ENCODE data around the gene MKRN3. TPM values are rescaled to one million over a fixed set of nuclear protein-coding genes. Genes with fewer than 3 reads are reported as not detected.

The MKRN3 gene
- total and polyA plus RNA-seq, 2 of the 4 experiments (the other 2 are of a cell fraction): under 0.01 to 0.17 TPM

DNA sequence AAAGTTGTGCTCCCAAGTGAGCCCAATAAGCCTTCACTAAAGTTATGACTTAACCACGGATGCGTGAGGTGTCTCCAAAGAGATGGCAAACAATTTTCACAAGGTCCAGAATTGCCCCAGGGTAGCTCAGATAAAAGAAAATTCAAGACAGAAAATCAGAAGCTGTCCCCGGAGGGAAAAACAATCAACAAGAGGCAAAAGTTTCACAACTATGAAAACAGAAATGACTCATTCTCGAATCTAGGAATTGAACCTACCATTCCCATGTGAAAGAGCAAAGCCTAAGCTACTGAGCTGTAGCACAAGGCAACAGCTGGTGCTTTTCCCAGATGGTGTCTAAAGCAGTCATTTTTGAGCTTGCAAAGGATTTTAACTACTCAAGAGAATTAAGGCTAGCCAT lies 33.5 kb upstream of the MKRN3 start:
- intact Hi-C loops (cut with micrococcal nuclease): loop anchor here (10.0 kb wide), 1 partner anchor 1613 kb away; no protein-coding TSS in a partner anchor
- no peak for ATAC-seq (ENCODE audit: low read depth)
- Histone ChIP-seq H3K9me1 (ENCODE audit: insufficient read depth, low read length) (no peaks in the 10 kb centered on the region), H2AFZ (replicated peaks; ENCODE audit: low read length, poor library complexity) (no peak overlapping the region), H3K9ac (ENCODE audit: low read depth, low read length) (no peak overlapping the region), H3K36me3 (ENCODE audit: control insufficient read depth, insufficient read depth, low read length) (no peaks in the 10 kb centered on the region), H3K4me1 (ENCODE audit: control insufficient read depth, insufficient read depth, low read length) (no peaks in the 10 kb centered on the region), H2BK5ac (ENCODE audit: low read depth, low read length, poor library complexity, severe bottlenecking) (no peak overlapping the region), H2BK15ac (ENCODE audit: low read depth, low read length) (no peak overlapping the region), H3K27me3 (ENCODE audit: control insufficient read depth, insufficient read depth, low read length) (no peaks in the 10 kb centered on the region), H3K14ac (replicated peaks; ENCODE audit: low read depth, low read length) (no peak overlapping the region), H2BK20ac (ENCODE audit: low read depth, low read length) (no peak overlapping the region), H3K79me1 (ENCODE audit: low read depth in 1 of 2, low read length in 2 of 2) (no peaks in the 10 kb centered on the region), H3K23ac (ENCODE audit: low read depth, low read length) (no peak overlapping the region), H3K9me3 (ENCODE audit: control insufficient read depth, insufficient read depth, low read length) (peaks cover 12% of the 10 kb centered on the region; the same call in 1 of the 2 replicates), H2AK9ac (replicated peaks; ENCODE audit: low read depth, low read length, poor library complexity) (no peak overlapping the region), H2BK120ac (ENCODE audit: low read depth, low read length) (no peak overlapping the region), H2AK5ac (ENCODE audit: low read depth, low read length) (no peak overlapping the region), H3K56ac (ENCODE audit: extremely low read depth, insufficient read depth, low read length) (no peak overlapping the region), H4K20me1 (ENCODE audit: insufficient read depth, low read length) (no peaks in the 10 kb centered on the region), H4K5ac (ENCODE audit: low read depth, low read length) (no peak overlapping the region), H3K4me3 (ENCODE audit: insufficient read depth, low read depth, low read length) (no peak overlapping the region), H3K4me2 (ENCODE audit: low read depth, low read length) (no peak overlapping the region), H3K18ac (ENCODE audit: low read depth, low read length) (no peak overlapping the region), H4K8ac (ENCODE audit: low read depth in 2 of 2, low read length in 2 of 2) (no peak overlapping the region), H3K4ac (ENCODE audit: low read depth, low read length) (no peak overlapping the region), H3K27ac (ENCODE audit: insufficient read depth, low read length) (no peak overlapping the region), H4K91ac (ENCODE audit: insufficient read depth, low read depth, low read length) (no peak overlapping the region)
- dilution Hi-C loops (cut with HindIII; ENCODE audit: low sequenced_read_pairs, unreplicated experiment): no loop called here
- TF ChIP-seq SMC3 (IDR thresholded peaks at IDR 0.05; ENCODE audit: low read depth, low read length): no peak
- no peak for TF ChIP-seq NFE2L2 (IDR thresholded peaks at IDR 0.05; ENCODE audit: low read depth, low read length)
- no peak for TF ChIP-seq RAD21 (IDR thresholded peaks at IDR 0.05; ENCODE audit: low read length)
- no peak for TF ChIP-seq POLR2A (IDR thresholded peaks at IDR 0.05; ENCODE audit: low read depth, low read length)
- no peak for TF ChIP-seq CEBPB (IDR thresholded peaks at IDR 0.05; ENCODE audit: low read depth, low read length)
- no peak for TF ChIP-seq FOS (IDR thresholded peaks at IDR 0.05; ENCODE audit: low read depth, low read length)
- no peak for TF ChIP-seq ELK1 (IDR thresholded peaks at IDR 0.05; ENCODE audit: borderline replicate concordance, low read depth, low read length)
- DNase-seq: no peak
- no CpG with 5 or more reads among the region's 4 CpGs for WGBS, 2 experiments (ENCODE audit: extremely low coverage in 2 of 2, insufficient read length in 1 of 2)
- no TSS peak for BruUV-seq (replicated peaks)
- POLR2A ChIA-PET (ENCODE audit: unreplicated experiment): no interaction called here
- in situ Hi-C loops (cut with MboI; ENCODE audit: low sequenced_read_pairs): no loop called here
- CTCF ChIA-PET: no interaction called here
